Endothelial cell of umbilical vein (primary cell): ENCODE data around the gene PGAP6.

Source experiments
- CTCF ChIP-seq, 2 donors: IDR thresholded peaks; 1 replicate in 1 of 2; 2 replicates in 1 of 2; pipeline ENCODE4 v1.5.1; 2011; ENCODE audit warnings: low read length in 2 of 2, mild to moderate bottlenecking in 2 of 2, moderate library complexity in 2 of 2, control low read depth in 1 of 2, inconsistent platforms in 1 of 2, low read depth in 1 of 2; ENCODE audit not compliant: insufficient read depth in 1 of 2; ENCODE audit errors: extremely low read depth in 1 of 2
- EZH2 ChIP-seq: IDR thresholded peaks from 2 replicates; pipeline ENCODE4 v1.6.1; 2012; ENCODE audit warnings: borderline replicate concordance, low read depth, mild to moderate bottlenecking, moderate library complexity, low read length, inconsistent platforms; ENCODE audit not compliant: severe bottlenecking
- POLR2A ChIP-seq: IDR thresholded peaks from 2 replicates; pipeline ENCODE4 v1.6.1; 2012; ENCODE audit warnings: low read depth, mild to moderate bottlenecking, control low read depth, low read length
- TF ChIP-seq, protein P1 (sequence below): IDR thresholded peaks from 2 replicates; pipeline ENCODE4 v1.6.1; 2011; ENCODE audit not compliant: insufficient read depth, insufficient read length

DNA sequence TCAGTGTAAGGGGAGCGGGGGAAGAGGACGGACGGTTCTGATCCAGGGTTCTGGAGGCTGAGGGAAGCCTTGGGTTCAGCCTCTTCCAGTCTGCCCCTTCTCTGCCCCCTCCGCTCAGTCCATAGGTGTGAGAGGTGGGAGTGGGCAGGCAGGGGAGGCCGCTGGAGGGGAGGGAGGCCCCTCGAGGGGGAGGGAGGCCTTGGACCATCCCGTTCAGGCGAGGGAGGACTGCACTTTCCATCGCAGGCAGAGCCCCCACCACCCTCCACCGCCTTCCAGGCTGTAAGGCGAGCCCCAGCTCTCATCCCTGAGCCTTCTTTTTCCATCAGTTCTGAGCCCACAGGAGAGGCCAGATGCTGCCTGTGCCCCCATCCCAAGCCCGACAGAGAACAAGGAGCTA lies 25.0 kb downstream of the PGAP6 start:
- TF ChIP-seq, protein P1, sequence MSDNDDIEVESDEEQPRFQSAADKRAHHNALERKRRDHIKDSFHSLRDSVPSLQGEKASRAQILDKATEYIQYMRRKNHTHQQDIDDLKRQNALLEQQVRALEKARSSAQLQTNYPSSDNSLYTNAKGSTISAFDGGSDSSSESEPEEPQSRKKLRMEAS = no peak
- TF ChIP-seq CTCF (IDR thresholded peaks at IDR 0.05; ENCODE audit: extremely low read depth in 1 of 2, insufficient read depth in 1 of 2, low read depth in 1 of 2, low read length in 2 of 2) (no peak), POLR2A (no peak), EZH2 (no peak)
